C4-2B (cell line): ENCODE measurements around the gene GRIN3A.
"Not testable (repeated sequence)": the region's sequence is repeated elsewhere in the genome, so short reads cannot be mapped to it uniquely, and the experiment has no call there.

ENCODE experiments used
- H3K27ac ChIP-seq: fragments of 450-650 bp; 2 replicates; pipeline ENCODE4 v1.5.1; 2017
- CTCF ChIP-seq: fragments of 450-650 bp; conservative IDR thresholded peaks from 2 replicates; pipeline ENCODE4 v1.5.1; 2017; ENCODE audit warnings: mild to moderate bottlenecking
- ZFX ChIP-seq: fragments of 450-650 bp; IDR thresholded peaks from 2 replicates; pipeline ENCODE4 v1.6.1; 2017

The GRIN3A gene

GRCh38 chr9:101567725-101568350, 170.6 kb downstream of the GRIN3A start:
- no peak for TF ChIP-seq ZFX
- TF ChIP-seq CTCF: no peak
- no peak overlapping the region for H3K27ac ChIP-seq

GRCh38 chr9:101566904-101567724, 171.3 kb downstream of the GRIN3A start:
- peak; percentile 78 for TF ChIP-seq CTCF
- TF ChIP-seq ZFX: no peak
- no peak overlapping the region for H3K27ac ChIP-seq

- TF ChIP-seq ZFX (no peak), CTCF (no peak)
- H3K27ac ChIP-seq: no peak overlapping the region
Observed at GRCh38 chr9:101564252-101564651, 174.2 kb downstream of the GRIN3A start.

GRCh38 chr9:101562966-101563365, 175.5 kb downstream of the GRIN3A start:
- no peak overlapping the region for H3K27ac ChIP-seq
- TF ChIP-seq ZFX: no peak
- TF ChIP-seq CTCF: no peak

GRCh38 chr9:101561740-101562139, 176.7 kb downstream of the GRIN3A start:
- H3K27ac ChIP-seq: no peak overlapping the region
- TF ChIP-seq CTCF (no peak), ZFX (no peak)

- not testable (repeated sequence) for H3K27ac ChIP-seq
- TF ChIP-seq CTCF: peak; percentile 57
Observed at GRCh38 chr9:101549472-101550098, 188.9 kb downstream of the GRIN3A start.
